ENCODE data around the gene DPP10. TPM values are rescaled to one million over a fixed set of nuclear protein-coding genes. Genes with fewer than 3 reads are reported as not detected.
"Not testable (repeated sequence)": the region's sequence is repeated elsewhere in the genome, so short reads cannot be mapped to it uniquely, and the experiment has no call there.

Gene DPP10
- total RNA-seq, 1 donor from 2014 or later = 1.1 TPM

GRCh38 chr2:115084446-115084845 is 642.0 kb downstream of the DPP10 start:
- no peak overlapping the region for H2AFZ ChIP-seq (ENCODE audit: low read depth, low read length)
- no peak for DNase-seq (ENCODE audit: low read depth)
- H3K79me2 ChIP-seq (ENCODE audit: insufficient read depth, low read length) = no peaks in the 10 kb centered on the region
- H3K27me3 Mint-ChIP-seq (ENCODE audit: low read depth, unreplicated experiment) = no peaks in the 10 kb centered on the region
- H3K4me2 ChIP-seq (ENCODE audit: low read length) = no peak overlapping the region
- no peaks in the 10 kb centered on the region for H3K27me3 ChIP-seq (ENCODE audit: insufficient read depth, low read length)
- H3K4me3 ChIP-seq (ENCODE audit: insufficient read depth, low read depth, low read length) = no peak overlapping the region
- H3K4me3 Mint-ChIP-seq (ENCODE audit: unreplicated experiment) = no peak overlapping the region
- no peak overlapping the region for H3K27ac ChIP-seq (ENCODE audit: low read depth, low read length)
- H3K36me3 Mint-ChIP-seq (ENCODE audit: low read depth, unreplicated experiment) = no peaks in the 10 kb centered on the region
- H3K9me3 ChIP-seq (ENCODE audit: insufficient read depth, low read depth, low read length) = no peaks in the 10 kb centered on the region
- no peaks in the 10 kb centered on the region for H4K20me1 ChIP-seq (ENCODE audit: insufficient read depth, low read length)
- FAIRE-seq = no peak
- H3K27ac Mint-ChIP-seq (ENCODE audit: unreplicated experiment) = no peak overlapping the region
- TF ChIP-seq CTCF (IDR thresholded peaks at IDR 0.05; ENCODE audit: insufficient read depth, low read depth, low read length) (no peak), EZH2 (IDR thresholded peaks at IDR 0.05; ENCODE audit: insufficient read depth, low read length) (no peak)
- H3K4me1 Mint-ChIP-seq (ENCODE audit: low read depth, unreplicated experiment) = no peaks in the 10 kb centered on the region
- H3K4me1 ChIP-seq (ENCODE audit: insufficient read depth, low read length) = no peaks in the 10 kb centered on the region
- no peak overlapping the region for H3K9ac ChIP-seq (ENCODE audit: low read length)
- H3K9me3 Mint-ChIP-seq (ENCODE audit: unreplicated experiment) = peaks cover 2% of the 10 kb centered on the region
- no peaks in the 10 kb centered on the region for H3K36me3 ChIP-seq (ENCODE audit: insufficient read depth, low read length)

GRCh38 chr2:115086051-115086620 is 643.7 kb downstream of the DPP10 start:
- not testable (repeated sequence) for H3K9me3 ChIP-seq (ENCODE audit: insufficient read depth, low read depth, low read length); H3K4me3 Mint-ChIP-seq (ENCODE audit: unreplicated experiment); H2AFZ ChIP-seq (ENCODE audit: low read depth, low read length); H3K79me2 ChIP-seq (ENCODE audit: insufficient read depth, low read length); H3K4me3 ChIP-seq (ENCODE audit: insufficient read depth, low read depth, low read length); H4K20me1 ChIP-seq (ENCODE audit: insufficient read depth, low read length); H3K4me2 ChIP-seq (ENCODE audit: low read length); H3K36me3 Mint-ChIP-seq (ENCODE audit: low read depth, unreplicated experiment); H3K36me3 ChIP-seq (ENCODE audit: insufficient read depth, low read length); H3K27me3 ChIP-seq (ENCODE audit: insufficient read depth, low read length); H3K9ac ChIP-seq (ENCODE audit: low read length); H3K27me3 Mint-ChIP-seq (ENCODE audit: low read depth, unreplicated experiment); FAIRE-seq; H3K4me1 ChIP-seq (ENCODE audit: insufficient read depth, low read length); DNase-seq (ENCODE audit: low read depth); H3K9me3 Mint-ChIP-seq (ENCODE audit: unreplicated experiment); H3K27ac ChIP-seq (ENCODE audit: low read depth, low read length); H3K4me1 Mint-ChIP-seq (ENCODE audit: low read depth, unreplicated experiment); H3K27ac Mint-ChIP-seq (ENCODE audit: unreplicated experiment)

GRCh38 chr2:115094441-115094840 is 652.0 kb downstream of the DPP10 start:
- no peak for TF ChIP-seq CTCF (IDR thresholded peaks at IDR 0.05; ENCODE audit: insufficient read depth, low read depth, low read length)
- TF ChIP-seq EZH2 (IDR thresholded peaks at IDR 0.05; ENCODE audit: insufficient read depth, low read length) = no peak
- Histone ChIP-seq H3K4me1 (ENCODE audit: insufficient read depth, low read length) (no peaks in the 10 kb centered on the region), H3K27ac (ENCODE audit: low read depth, low read length) (no peak overlapping the region), H3K79me2 (ENCODE audit: insufficient read depth, low read length) (no peaks in the 10 kb centered on the region), H4K20me1 (ENCODE audit: insufficient read depth, low read length) (no peaks in the 10 kb centered on the region), H3K27me3 (ENCODE audit: insufficient read depth, low read length) (no peaks in the 10 kb centered on the region), H3K9me3 (ENCODE audit: insufficient read depth, low read depth, low read length) (no peaks in the 10 kb centered on the region), H3K36me3 (ENCODE audit: insufficient read depth, low read length) (no peaks in the 10 kb centered on the region), H3K4me3 (ENCODE audit: insufficient read depth, low read depth, low read length) (no peak overlapping the region), H2AFZ (ENCODE audit: low read depth, low read length) (no peak overlapping the region), H3K9ac (ENCODE audit: low read length) (no peak overlapping the region), H3K4me2 (ENCODE audit: low read length) (no peak overlapping the region)
- FAIRE-seq (no peak), DNase-seq (ENCODE audit: low read depth) (no peak)
- Mint-ChIP-seq H3K4me3 (ENCODE audit: unreplicated experiment) (no peak overlapping the region), H3K36me3 (ENCODE audit: low read depth, unreplicated experiment) (no peaks in the 10 kb centered on the region), H3K4me1 (ENCODE audit: low read depth, unreplicated experiment) (no peaks in the 10 kb centered on the region), H3K27me3 (ENCODE audit: low read depth, unreplicated experiment) (no peaks in the 10 kb centered on the region), H3K9me3 (ENCODE audit: unreplicated experiment) (peaks cover 7% of the 10 kb centered on the region), H3K27ac (ENCODE audit: unreplicated experiment) (no peak overlapping the region)
